ENCODE data around the gene TRPV2. TPM values are rescaled to one million over a fixed set of nuclear protein-coding genes. Genes with fewer than 3 reads are reported as not detected.

The TRPV2 gene
- polyA plus RNA-seq, 10 donors, result 3.9 to 7.2 (median 5.8) TPM

DNA sequence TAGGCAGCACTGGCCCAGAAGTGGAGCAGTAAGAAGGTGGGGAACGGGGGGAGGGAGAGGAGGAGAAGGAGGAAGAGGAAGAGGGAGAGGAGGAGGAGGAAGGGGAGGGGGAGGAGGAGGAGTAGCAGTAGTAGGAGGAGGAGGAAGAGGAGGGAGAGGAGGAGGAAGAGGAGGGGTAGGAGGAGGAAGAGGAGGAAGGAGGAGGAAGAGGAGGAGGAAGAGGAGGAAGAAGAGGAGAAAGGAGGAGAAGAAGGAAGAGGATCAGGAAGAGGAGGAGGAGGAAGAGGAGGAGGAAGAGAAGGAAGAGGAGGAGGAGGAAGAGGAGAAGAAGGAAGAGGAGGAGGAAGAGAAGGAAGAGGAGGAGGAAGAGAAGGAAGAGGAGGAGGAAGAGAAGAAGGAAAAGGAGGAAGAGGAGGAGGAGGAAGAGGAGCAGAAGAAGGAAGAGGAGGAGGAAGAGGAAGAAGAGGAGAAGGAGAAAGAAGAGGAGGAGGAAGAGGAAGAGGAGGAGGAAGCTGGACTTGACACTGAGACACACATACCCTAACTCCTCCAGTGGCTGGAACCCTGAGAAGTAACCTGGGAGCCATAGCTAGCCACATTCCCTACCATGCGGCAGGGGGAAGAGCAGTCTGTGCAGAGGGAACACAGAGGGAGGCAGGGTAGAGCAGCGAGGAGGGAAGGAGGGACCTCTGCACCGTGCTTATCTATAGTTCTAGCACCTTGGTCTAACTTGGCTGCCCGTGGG is 40.8 kb downstream of the TRPV2 start:
- no peak for DNase-seq

DNA sequence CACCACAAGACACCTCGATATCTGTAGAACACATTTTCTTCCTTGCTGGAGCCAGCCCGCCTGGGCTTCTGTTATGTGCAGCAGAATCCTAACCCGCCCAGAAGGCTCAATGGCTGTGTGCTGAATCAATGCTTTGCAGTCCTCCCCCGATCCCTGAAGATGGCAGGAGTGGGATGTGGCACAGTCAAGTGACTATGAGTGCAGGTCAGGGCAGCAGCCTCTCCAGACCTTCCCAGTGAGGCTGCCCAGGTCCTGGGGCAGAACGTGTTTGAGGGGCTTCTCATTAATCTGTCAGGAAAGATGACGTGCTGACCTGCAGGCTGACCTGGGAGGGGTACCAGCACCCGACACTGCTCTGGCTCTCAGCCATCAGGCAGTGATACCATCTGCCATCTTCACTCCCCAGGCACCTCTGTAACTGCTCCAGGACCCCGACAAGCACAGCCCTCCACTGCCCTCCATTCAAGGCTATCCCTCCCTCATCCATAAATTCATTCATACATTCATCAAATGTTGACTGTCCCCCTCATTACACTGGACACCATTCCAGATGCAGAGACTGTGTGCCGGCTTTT is 41.5 kb downstream of the TRPV2 start:
- no peak for DNase-seq

DNA sequence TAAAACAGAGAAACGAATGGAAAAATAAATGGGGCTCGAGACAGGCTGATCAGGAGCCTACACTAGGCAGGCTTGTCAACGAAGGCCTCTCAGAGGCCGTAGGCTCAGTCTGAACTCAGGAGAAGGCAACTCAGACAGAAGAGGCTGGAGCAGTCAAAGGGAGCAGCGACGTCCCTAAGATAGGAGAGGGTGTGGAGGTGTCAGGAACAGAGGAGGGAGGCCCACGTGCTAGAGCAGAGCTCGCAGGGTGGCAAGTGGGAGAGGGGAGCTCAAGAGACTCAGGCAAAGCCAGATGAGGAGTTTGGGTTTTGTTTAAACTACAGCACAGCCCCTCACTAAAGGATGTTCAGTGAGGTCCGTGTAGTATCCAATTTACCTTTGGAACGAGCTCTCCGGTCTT is 43.9 kb downstream of the TRPV2 start:
- no peak for DNase-seq

DNA sequence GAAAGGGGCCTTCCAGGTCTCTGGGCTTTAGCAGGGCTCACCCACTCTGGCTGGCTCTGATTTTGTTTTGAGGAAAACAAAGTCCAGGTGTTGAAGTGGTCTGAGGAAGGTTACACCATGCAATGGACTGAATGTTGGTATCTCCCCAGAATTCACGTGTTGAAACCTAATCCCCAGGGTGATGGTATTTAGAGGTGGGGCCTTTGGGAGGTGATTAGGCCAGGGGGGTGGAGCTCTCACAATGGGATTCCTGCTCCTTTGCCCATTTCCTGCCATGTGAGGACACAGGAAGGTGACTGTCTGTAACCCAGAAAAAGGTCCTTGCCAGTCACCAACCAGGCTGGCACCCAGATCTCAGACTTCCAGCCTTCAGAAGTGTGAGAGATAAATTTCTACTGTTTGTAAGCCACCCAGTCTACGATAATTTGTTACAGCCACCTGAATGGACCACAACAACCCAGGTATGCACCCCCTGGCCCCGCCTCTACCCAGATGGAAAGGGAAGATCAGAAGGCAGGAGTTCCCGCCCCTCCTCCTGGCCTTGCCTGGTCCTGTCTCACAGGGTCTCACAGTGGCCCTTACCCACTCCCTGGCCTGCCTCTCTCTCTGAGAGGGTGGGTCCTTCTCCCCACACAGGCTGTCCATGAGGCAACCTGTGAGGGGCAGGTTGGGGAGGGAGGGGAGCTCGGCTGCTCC is 44.6 kb downstream of the TRPV2 start:
- no peak for DNase-seq

DNA sequence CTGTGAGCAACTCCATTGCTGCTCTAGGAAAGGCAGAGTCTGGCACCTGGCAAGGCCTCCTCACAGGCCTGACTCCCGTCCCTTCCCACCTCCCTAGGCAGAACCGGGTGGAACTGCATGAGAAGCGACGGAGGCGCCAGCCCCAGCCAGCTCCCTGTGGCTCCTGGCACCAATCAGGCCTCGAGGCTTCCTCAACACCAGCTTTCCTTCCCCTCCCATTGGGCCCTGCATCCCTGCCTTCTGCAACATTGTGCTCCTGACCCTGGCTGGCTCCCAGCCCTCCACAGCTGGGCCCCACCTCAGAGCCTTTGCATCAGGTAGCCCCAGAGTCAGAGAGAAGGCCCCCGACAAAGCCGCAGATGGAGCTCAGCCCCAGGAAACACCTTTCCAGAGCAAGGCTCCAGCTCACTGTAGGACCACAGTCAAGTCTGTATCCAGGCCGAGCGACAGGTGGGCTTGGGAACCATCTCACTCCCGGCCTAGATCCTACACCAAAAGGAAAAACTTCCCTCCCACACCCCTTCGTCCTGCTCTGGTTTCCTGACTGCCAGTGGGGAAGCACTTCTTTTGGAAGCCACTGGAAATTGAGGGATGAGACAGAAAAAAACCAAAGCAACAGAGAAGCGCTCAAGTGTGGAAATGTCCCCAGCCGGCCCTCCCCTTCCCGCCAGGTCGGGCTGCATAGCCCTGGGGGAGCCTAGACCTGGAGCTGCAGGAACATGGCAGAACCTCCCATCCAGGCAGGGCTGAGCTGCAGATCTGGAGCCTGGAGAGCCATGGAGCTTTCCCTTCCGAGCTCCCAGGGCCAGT is 45.6 kb downstream of the TRPV2 start:
- DNase-seq, result no peak

DNA sequence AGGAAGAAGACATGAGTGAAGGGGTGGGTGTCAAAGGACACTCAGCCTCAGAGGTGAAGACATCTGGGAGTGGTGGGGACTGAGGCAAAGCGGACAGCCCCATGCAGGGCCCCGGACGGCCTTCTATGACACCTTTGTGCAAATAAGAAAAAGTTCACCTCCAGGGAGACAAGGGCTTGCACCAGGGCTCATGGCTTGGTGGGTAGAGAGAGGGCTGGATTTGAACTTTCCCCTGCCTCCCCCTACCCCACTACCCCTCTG is 46.2 kb downstream of the TRPV2 start:
- no peak for DNase-seq

DNA sequence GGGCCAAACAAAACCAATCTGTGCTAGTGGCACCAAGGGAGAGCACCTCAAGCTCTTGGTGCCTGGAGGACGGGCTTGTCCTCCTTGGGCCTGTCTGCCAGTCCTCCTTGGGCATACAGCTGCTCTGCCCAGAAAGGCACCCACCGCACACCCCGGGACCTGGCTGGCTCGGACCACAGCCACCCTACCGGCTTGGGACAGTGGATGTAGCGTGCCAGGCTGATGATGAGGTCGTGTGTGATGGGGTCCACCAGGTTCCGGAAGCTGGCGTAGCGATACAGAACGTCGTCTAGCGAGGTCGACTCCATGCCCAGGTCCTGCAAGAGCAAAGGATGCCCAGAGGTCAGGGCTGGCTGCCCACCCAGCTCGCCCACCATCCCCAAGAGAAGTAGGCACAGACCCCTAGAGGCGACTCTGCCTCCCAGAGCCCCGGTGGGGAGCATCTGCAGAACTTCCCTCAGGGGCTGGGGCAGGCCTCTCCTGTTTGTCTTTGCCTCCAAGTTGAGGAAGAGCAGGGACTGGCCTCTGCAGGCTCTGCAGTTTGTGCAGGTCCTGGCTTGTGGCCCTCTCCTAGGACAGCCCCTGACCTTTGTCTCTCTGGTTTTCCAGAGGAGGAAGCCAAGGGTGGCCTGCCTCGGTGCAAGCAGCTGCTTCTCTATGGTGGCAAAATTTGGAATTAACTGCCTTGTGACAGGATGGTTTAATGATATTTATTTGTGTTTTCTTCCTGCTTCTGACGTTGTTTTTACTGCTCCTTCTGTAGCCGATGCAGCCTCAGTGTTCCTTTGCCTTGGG is 46.9 kb downstream of the TRPV2 start:
- DNase-seq, result no peak

DNA sequence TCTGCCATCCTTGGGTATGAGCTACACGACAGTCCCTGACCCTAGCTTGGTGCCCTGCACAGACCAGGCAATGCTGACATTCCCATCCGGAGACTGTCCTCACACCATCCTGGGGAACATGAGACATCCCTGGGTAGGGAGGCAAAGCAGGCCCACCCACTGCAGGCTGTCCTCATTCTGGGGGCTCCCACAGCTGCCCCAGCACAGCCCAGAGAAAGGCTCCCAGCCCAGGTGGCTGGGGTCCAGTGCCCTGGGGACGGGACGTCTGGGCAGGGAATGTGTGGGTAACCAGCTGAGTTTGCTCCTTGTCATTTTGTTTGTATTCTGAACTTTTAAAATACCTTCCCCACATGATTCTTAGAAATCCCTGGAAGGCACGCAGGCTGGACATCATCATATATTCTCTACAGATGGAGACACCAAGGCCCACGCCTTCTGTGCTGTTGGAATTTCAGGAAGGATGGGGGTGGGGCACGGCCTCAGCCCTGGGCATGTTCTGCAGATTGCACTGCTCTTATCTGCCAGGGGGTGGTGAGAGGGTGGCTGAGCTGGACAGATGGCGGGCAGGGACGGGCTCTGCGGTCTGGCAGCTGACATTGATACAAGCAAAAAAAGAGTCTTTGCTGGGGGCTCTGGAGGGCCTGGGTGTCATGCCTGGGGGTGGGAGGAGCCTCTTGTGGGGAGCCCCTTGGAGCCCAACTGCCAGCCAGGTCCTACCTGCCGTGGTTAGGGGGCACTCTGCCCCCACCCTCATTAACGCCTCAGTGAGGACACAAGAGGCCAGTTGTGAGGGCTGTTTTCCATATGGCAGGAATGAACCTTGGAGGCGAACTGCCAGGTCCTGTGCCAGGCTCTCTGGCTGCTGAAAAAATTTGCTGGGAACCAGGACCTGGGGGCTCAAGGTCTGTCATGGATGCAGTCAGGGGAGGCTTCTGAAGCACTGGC is 48.3 kb downstream of the TRPV2 start:
- DNase-seq, result peak in 1 of 3 donors; percentile 57

DNA sequence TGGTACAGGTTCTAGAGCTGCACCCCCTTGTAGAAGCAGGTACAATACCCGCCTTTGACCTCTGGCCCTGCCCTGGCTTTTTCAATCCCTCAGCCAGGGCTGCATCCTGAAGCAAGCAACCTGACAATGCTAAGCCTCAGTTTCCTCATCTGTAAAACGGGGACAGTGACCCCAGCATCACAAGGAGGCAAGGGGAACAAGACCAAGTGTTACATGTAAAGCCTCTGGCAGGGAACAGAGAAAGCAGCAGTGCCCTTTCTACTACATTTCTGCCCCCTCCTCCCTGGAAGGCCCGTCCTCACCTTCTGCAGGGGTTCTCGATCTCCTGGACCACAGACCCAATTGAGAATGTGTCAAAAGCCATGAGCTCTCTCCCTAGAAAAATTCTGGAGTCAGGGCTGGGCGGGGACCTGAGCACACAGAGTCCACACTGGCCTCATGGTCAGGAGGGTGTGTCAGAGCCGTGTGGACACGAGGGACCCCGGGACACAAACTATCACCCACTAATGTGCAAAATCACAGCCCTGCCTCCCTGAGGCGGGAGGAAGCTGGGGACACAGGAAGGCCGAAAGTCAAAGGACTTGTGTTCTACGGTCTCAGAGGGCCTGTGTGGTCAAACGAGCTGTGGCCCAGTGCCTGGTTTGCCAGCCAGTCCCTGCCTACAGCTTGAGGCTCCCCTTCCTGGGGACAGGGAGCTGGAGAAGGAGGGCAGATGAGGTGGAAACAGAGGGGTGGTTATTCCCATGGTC is 49.1 kb downstream of the TRPV2 start:
- peak in 1 of 3 donors; percentile 5 for DNase-seq

DNA sequence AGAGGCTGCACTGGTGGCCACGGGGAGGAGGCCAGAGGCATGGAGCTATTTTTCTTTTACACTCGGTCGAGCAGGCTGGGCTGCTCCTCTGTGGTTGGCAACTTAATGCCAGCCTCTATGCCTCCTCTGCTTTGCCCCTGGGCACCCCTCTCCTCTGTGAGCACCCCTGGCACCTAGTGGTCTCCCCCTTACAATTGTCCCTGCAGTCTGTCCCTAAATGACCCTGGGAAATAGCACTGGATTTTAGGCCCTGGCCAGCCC is 49.6 kb downstream of the TRPV2 start:
- no peak for DNase-seq

DNA sequence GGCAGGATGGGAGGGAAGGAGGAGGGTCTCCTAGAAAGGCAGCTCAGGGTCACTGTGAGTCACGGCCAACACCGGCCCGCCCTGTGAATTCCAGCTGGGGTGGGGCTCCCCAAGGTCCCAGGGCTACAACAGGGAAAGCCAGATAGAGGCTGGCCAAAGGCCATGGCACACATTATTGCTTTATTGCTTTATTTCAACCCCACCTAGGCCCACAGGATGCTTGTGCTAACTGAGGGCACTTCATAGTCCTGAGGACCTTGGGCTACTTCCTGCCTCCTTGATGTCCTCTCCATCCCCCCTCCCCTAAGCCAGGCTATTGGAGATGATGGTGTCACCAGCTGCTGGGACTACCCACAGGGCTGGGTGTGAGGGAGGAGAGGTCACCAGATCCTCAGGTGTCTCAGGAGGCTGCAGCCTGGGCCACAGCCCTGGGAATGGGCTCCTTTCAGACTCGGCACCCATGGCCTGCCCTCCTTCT is 50.5 kb downstream of the TRPV2 start:
- no peak for DNase-seq

DNA sequence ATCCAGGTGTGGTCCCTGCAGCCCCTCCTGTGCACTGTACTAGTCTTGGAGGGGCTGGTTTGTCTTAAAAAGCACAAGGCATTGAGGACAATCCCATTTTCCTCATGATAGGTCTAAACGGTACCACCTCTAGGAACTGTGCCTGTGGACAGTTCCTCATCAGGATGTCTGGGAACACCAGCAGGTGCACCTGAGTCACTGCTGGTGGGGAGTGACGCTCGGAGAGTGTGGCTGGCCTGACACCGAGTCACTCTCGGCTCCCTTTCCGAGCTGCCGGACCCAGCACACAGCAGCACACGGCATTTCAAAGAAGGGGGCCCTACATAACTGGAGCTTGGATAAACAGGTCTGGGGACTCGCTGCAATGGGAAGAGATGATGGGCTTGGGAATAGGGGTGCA is 51.0 kb downstream of the TRPV2 start:
- DNase-seq, result no peak

DNA sequence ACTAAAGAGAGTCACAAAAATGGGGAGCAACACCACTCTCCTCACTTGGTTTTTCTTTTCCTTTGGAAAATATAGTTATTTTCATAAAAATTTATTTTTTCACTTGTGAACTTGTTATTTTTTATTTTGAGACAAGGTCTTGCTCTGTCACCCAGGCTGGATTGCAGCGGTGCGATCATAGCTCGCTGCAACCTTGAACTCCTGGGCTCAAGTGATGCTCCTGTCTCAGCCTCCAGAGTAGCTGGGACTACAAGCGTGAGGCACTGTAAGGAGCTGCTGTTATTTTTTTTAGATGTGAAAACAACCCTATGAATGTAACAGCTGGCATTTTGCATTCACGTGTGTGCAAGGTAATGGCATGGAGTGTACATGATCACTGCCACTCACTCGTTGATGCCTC is 51.7 kb downstream of the TRPV2 start:
- DNase-seq, result no peak

DNA sequence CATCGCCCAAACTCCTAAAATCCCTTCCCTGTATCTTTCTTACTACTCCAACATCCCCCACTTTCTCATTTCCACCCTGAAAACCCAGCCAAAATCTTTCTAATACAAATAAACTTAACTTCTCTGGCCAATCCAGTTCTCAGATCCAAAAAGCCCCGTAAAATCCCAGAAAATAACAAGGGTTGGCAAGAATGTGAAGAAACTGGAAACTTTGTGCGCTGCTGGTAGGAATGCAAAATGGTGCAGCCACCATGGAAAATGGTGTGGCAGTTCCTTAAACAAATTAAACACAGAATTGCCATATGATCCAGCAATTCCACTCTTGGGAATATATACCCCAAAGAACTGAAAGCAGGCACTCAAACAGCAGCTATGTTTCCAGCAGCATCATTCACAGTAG is 52.5 kb downstream of the TRPV2 start:
- peak in 1 of 3 donors; percentile 14 for DNase-seq

DNA sequence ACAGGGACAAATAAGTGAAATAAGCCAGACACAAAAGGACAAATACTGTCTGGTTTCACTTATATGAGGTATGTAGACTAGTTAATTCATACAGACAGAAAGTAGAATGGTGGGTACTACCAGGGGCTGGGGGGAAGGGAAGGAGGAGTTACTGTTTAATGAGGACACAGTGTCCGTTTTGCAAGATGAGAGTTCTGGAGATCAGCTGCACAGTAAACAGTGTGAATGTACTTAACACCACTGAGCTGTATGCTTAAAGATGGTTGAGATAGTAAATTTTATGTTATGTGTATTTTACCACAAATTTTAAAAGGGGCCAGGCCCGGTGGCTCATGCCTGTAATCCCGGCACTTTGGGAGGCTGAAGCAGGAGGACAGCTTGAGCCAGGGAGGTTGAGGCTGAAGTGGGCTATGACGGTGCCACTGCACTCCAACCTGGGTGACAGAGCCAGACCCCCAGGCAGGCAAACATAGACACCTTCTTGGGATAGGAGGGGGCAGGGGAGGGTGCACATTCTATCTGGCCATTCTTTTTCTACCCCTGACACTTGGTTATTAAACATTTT is 53.1 kb downstream of the TRPV2 start:
- no peak for DNase-seq

DNA sequence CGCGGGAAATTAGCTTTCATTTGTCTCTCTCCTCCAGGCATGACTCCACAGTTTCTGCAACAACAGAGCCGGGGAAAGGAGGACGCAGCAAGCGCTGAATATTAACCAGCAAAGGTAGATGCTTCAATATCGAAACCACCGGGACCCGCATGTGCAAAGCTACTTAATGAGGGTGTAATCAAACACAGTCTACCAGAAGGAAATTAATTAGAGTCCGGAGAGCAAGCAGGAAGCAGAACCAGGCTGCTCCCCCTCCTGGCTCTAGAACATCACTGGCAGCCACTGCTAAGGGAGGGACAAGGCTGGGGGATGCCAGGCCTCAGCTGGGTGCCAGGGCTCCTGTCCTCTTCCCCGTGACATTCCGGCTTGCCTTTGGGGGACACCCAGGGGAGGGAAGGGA is 54.9 kb downstream of the TRPV2 start:
- no peak for DNase-seq

DNA sequence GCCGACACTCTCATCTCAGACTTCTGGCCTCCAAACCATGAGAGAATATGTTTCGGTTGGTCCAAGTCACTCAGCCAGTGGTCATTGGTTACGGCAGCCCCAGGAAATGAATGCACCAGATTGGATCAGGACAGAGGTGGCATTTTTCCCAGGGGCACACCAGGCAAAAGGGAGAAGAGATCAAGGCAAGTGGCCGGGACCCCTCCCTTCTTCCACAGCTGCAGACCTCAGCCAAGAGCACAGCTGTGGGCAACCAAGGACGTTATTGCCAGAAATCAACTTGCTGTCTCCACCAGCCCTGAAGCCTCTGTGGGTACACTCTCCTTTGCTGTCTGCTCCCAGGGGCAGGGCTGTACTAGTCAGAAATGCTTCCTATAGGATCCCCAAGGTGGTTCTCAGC is 55.9 kb downstream of the TRPV2 start:
- peak in 1 of 3 donors; percentile 38 for DNase-seq

DNA sequence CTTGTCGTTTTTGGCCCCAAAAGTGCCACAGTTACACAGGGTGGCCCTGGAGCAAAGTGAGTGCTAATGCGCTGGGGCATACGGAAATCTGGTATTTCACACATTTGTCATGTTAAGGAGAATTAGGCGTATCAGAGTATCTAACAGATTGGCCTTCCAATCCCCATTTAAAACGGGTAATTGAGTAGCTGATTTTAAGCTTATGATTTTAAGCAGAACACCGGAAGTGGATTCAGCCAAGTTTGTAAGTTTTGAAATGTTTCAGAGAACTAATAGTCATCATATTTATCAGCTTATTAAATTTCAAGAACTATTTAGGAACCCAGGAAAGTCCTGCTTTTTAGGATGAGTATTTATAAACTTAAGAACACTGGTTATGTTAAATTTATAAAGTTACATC is 57.2 kb downstream of the TRPV2 start:
- DNase-seq, result no peak

Measured in muscle of back (tissue), 11 donors.